Activated CD4-positive, alpha-beta memory T cell treated with anti-CD3 and anti-CD28 coated beads, Interleukin-2, amount 10 ng/mL, durations not matched to agents 7 days and 5 days (primary cell): ENCODE results near the gene CAMTA1. TPM values are rescaled to one million over a fixed set of nuclear protein-coding genes. Genes with fewer than 3 reads are reported as not detected.

Source experiments
- CTCF ChIA-PET: fragments of 350-600 bp; sonication (Branson Sonifier 250); formaldehyde crosslinking; loops from one replicate; lab custom pipeline; 2021; ENCODE audit warnings: antibody characterized with exemption, inconsistent platforms; lab: Charles Lee
- POLR2A ChIA-PET: fragments of 350-600 bp; sonication (Branson Sonifier 250); formaldehyde crosslinking; loops from one replicate; lab custom pipeline; 2021; ENCODE audit warnings: antibody characterized with exemption; lab: Charles Lee
- DNase-seq: peaks from one replicate; pipeline ENCODE4 v3.0.0-alpha.2; 2020
- H3K27ac Mint-ChIP-seq: one replicate; pipeline ENCODE4 v1.8.0; 2021; ENCODE audit warnings: mild to moderate bottlenecking, mixed read lengths
- H3K27me3 Mint-ChIP-seq: one replicate; pipeline ENCODE4 v1.8.0; 2021; ENCODE audit warnings: mixed read lengths
- H3K36me3 Mint-ChIP-seq: one replicate; pipeline ENCODE4 v1.8.0; 2021; ENCODE audit warnings: low read depth, mixed read lengths
- H3K4me1 Mint-ChIP-seq: one replicate; pipeline ENCODE4 v1.8.0; 2021; ENCODE audit warnings: mixed read lengths
- H3K4me3 Mint-ChIP-seq: one replicate; pipeline ENCODE4 v1.8.0; 2021; ENCODE audit warnings: mild to moderate bottlenecking, mixed read lengths
- H3K9me3 Mint-ChIP-seq: one replicate; pipeline ENCODE4 v1.8.0; 2021; ENCODE audit warnings: mixed read lengths
- total RNA-seq, 2 experiments: library from RNA; stranded (reverse); gene quantifications; one replicate each; pipeline ENCODE4 v1.2.3, GENCODE V29; 2021

Gene CAMTA1
- total RNA-seq, 2 experiments from 2014 or later = 43.0 to 47.3 TPM

DNA sequence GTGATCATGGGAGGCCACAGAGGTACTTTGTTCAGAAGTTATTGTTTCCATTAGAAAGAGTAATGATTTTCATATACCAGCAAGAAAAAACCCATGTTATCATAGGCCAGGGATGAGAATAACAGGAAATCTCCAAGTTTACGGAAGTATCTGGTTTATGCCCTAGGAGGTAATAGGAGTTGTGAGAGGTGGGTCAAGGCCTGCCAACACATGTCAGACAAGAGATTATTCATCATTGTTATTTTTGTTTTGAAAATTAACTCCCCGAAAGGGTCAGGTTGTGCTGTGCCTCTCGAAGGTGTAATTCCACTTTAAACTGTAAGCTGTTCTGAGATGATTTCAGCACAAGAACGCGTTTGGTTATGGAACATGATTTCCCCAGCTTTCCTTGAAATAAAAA is 218.4 kb downstream of the CAMTA1 start:
- Mint-ChIP-seq H3K4me1 (no peaks in the 10 kb centered on the region), H3K27me3 (peaks cover 7% of the 10 kb centered on the region), H3K36me3 (no peaks in the 10 kb centered on the region), H3K4me3 (no peak overlapping the region), H3K27ac (no peak overlapping the region), H3K9me3 (no peaks in the 10 kb centered on the region)
- DNase-seq = no peak
- ChIA-PET POLR2A (no interaction called here), CTCF (no interaction called here)

DNA sequence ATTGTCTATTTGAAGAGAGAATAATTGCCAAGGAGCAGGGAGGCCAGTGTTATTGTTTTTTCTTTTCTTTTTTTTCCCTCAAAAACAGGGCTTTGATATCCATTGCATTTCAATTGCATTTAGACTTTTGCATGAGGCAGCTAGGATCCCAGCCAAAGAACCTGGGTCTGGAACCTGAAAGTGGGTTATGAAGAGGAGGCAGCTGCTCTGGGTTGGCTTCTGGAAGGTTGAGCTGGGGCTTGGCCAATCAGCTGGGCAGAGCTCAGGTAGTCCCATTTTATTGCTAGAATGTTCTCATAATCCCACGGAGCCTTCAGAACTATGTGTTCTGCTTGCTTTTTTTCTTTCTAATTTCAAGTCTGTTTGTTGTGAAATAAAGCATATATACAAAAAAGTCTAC is 218.9 kb downstream of the CAMTA1 start:
- no peak for DNase-seq
- H3K4me1 Mint-ChIP-seq = no peaks in the 10 kb centered on the region
- peaks cover 5% of the 10 kb centered on the region for H3K27me3 Mint-ChIP-seq
- no peak overlapping the region for H3K27ac Mint-ChIP-seq
- H3K36me3 Mint-ChIP-seq = no peaks in the 10 kb centered on the region
- H3K9me3 Mint-ChIP-seq = no peaks in the 10 kb centered on the region
- ChIA-PET POLR2A (no interaction called here), CTCF (no interaction called here)
- H3K4me3 Mint-ChIP-seq = no peak overlapping the region

DNA sequence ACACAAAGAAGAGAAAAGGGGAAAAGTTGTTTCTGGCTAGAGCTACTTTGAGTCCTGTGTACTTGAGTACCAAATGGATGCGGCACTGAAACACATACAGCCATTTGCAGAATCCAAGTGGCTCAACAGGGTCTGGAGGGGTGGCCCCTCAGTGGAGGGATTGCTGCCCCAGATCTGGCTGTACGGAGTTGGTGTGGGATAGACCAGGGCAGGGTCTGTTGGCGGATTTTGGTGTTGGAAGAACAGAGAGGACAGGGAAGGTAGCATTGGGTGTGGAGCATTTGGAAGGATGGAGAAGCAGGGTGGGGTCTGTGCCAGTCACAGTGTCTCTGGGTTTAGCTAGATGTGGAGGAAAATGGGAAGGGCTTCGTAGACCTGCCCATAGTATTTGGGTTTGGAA is 220.5 kb downstream of the CAMTA1 start:
- no peak for DNase-seq
- Mint-ChIP-seq H3K36me3 (no peaks in the 10 kb centered on the region), H3K4me1 (no peaks in the 10 kb centered on the region), H3K4me3 (no peak overlapping the region), H3K9me3 (no peaks in the 10 kb centered on the region), H3K27ac (no peak overlapping the region), H3K27me3 (peaks cover 3% of the 10 kb centered on the region)
- CTCF ChIA-PET = no interaction called here
- POLR2A ChIA-PET = no interaction called here

DNA sequence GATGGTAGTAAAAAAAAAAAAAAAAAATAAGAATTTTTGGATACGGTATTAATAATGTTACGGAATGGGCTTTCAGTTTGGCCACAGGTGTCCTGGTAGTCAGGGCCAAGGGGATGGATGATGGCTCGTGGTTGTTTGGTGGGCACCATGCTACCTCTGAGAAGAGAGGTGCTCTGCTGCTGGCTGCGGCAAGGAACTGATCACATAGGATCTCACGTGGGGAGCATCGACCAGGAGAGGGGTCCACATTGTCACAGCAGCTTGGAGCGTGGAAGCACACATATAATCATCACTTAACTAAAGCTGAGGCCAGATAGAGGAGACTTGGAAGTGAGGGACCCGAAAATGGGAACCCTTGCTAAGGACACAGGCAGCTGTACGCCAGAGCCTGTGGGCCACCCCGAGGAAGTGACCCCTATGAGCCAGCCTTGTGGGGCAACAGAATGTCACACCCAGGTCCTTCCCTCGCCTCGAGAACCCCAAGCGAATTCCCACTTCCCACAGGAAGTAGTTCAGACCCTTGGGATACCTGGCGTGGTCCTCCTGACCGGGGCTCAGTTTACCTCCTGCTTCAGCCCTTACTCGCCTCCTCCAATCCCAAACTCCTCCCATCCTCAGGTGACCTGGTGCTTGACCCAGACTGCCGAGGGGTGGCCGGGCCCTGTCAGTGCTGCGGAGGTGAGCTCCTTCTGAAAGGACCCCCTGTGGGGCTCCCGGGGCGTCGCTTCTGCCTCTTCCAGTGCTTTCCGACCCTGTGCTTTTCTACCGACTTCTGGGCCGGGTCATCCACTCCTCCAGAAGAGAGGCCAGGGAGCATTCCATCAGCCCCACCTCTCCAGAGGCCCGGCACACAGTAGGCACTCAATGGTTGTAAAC is 222.0 kb downstream of the CAMTA1 start:
- H3K9me3 Mint-ChIP-seq = no peaks in the 10 kb centered on the region
- POLR2A ChIA-PET = no interaction called here

DNA sequence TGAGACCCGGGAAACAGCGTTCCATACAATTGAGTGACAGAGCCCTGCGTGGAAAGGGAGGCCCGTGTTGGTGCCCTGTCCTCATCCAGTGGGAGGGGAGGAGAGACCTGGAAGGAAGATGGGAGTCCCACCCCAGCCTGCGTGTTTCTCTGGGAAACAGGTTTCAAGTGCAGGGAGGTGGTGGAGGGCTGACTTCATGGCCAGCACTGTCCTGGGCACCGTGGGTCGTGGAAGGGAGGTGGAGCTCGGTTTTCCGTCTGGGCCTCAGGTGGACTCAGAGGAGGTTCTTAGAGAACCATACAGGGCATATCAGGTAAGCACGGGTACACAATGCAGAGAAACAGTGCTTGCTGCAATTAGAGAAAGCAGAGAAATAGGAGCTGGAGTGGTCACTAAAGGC is 222.6 kb downstream of the CAMTA1 start:
- no peaks in the 10 kb centered on the region for H3K9me3 Mint-ChIP-seq
- ChIA-PET CTCF (no interaction called here), POLR2A (no interaction called here)
- H3K36me3 Mint-ChIP-seq = no peaks in the 10 kb centered on the region
- no peak overlapping the region for H3K27ac Mint-ChIP-seq
- H3K4me3 Mint-ChIP-seq = no peak overlapping the region
- DNase-seq = no peak
- no peaks in the 10 kb centered on the region for H3K4me1 Mint-ChIP-seq
- peaks cover 3% of the 10 kb centered on the region for H3K27me3 Mint-ChIP-seq

More for the DNA sequence above, 222.0 kb downstream of the CAMTA1 start:
- Mint-ChIP-seq H3K27me3 (peaks cover 3% of the 10 kb centered on the region), H3K4me3 (no peak overlapping the region), H3K36me3 (no peaks in the 10 kb centered on the region), H3K27ac (no peak overlapping the region), H3K4me1 (no peaks in the 10 kb centered on the region)
- DNase-seq = no peak
- CTCF ChIA-PET = no interaction called here

DNA sequence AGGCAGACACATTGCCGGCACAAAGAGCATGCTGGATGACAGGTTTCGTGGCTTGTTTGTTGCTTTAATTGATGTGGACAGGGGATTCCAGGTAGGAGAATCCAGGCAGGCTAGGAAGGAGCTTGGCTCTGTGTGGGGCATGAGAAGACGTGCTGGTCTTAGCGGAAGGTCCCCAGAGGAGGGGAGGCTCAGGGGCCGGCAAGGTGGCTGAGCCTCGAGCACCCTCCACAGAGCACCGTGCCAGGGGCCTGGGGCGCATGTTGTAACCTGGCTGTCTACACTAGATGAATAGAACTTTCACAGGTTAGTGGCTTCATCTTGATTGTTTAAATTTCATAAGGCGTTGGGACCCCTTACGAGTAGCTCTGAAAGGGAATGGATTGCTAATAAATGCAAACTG is 223.1 kb downstream of the CAMTA1 start:
- Mint-ChIP-seq H3K4me1 (no peaks in the 10 kb centered on the region), H3K27me3 (peaks cover 3% of the 10 kb centered on the region), H3K36me3 (no peaks in the 10 kb centered on the region), H3K4me3 (no peak overlapping the region), H3K27ac (no peak overlapping the region), H3K9me3 (no peaks in the 10 kb centered on the region)
- ChIA-PET CTCF (no interaction called here), POLR2A (no interaction called here)
- no peak for DNase-seq

DNA sequence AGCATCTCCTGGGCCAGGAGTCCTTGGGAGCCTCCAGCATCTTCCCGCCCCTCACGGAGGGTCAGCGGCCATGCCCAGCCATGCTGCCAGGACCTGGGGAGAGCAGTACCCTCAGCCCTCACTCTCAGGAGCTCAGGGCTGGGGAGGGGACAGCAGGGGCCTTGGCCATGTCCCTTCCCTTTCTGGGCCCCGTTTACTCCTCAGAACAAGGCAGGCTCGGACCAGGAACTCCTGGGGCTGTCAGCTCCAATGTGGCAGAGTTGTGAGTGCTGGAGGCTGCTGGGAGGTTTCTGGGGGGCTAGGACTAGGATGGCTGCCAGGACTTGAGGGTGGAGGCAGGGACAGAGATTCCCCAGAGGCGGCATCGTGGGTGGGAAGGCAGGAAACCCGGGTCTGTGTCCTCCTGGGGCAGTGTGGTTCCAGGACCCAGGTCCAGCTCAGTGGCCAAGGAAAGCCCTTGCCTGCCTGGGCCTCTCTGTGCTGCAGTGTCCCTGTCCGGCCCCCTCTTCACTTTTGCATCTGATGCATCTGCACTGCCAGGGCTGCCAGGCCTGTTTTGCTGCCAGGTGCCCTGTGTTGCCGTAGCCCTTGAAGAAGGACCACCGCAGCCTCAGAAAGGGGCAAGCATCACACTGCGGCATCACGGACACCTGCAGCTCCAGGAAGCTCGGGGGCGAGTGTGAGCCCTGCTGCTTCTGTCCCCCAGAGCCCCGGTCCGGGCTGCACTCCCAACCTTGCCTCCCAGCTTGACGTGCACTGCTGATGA is 223.9 kb downstream of the CAMTA1 start:
- Mint-ChIP-seq H3K27me3 (no peaks in the 10 kb centered on the region), H3K9me3 (no peaks in the 10 kb centered on the region), H3K4me3 (no peak overlapping the region), H3K36me3 (no peaks in the 10 kb centered on the region), H3K27ac (no peak overlapping the region), H3K4me1 (no peaks in the 10 kb centered on the region)
- DNase-seq = no peak
- ChIA-PET CTCF (no interaction called here), POLR2A (no interaction called here)

DNA sequence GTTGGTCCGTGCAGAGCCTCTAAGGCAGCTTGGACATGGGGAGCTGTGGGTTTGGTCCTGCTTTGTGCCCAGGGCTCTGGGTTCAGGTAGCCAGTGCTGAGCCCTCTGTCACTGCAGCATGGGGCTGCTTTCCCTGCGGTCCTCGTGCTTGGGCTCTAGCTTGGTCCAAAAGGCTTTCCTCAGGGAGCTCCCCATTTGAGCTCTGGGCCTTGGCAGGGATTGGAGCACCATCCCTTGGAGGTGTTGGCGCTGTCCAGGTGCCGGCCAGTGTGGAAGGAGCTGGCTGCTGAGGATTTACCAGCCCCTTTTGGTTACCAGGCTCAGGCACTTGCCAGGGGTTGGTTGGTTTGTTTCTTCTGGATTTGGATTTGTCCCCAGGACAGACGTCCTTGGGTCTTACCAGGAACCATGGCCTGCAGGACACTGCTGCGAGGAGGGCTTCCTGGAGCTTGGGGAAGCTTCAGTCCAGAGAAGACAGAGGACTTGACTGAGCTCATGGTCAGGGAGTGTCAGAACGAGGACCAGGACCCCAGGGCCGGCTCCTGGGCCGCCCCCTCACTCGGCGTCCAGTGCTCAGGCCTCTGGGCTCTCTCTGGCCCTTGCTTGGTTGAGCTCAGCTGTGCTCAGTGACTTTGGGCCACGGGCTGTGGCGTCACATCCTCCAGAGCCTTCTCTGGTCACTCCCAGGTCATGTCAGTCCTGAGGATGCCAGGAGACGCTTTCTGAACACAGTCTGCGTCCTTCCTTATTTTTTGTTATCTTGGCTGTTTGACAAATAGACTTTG is 224.7 kb downstream of the CAMTA1 start:
- no peaks in the 10 kb centered on the region for H3K4me1 Mint-ChIP-seq
- H3K27ac Mint-ChIP-seq = no peak overlapping the region
- CTCF ChIA-PET = no interaction called here
- H3K36me3 Mint-ChIP-seq = no peaks in the 10 kb centered on the region
- no peaks in the 10 kb centered on the region for H3K27me3 Mint-ChIP-seq
- no peaks in the 10 kb centered on the region for H3K9me3 Mint-ChIP-seq
- POLR2A ChIA-PET = no interaction called here
- no peak for DNase-seq
- H3K4me3 Mint-ChIP-seq = no peak overlapping the region

DNA sequence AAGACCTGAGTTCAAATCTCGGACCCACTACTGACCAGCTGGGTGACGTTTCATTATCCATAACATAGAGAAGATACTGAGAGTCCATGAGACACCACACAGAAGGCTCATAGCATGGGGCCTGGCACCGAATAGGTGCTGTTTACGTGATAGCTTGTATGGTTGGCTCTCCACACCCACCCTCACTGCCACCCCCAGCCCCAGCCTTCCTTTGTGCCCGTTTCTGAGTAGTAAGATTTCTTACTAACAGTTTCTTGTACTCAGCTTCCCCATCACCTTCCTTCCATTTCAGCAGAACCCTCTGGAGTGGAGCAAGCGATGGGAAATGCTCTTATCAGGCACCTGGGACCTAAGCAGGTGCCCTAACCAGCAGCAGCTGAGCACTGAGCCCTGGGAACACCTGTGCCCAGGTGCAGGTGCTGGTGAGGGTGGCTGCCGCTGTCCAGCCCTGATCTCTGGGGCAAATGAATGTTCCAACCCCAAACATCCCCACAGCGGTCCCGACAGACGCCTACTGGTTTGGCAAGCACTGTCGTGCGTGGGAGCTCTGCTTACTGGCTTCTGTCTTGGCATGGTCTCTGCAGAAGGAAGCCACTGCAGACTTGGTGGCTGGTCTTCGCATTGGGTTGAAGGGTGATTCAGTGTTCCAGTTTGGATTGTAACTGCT is 225.4 kb downstream of the CAMTA1 start:
- no peak for DNase-seq
- H3K9me3 Mint-ChIP-seq = no peaks in the 10 kb centered on the region
- H3K4me1 Mint-ChIP-seq = no peaks in the 10 kb centered on the region
- H3K4me3 Mint-ChIP-seq = no peak overlapping the region
- POLR2A ChIA-PET = no interaction called here
- CTCF ChIA-PET = interaction anchor here (0.8 kb wide), 1 partner anchor 60 kb away, joined by 3 read pairs; no protein-coding TSS in a partner anchor
- H3K36me3 Mint-ChIP-seq = no peaks in the 10 kb centered on the region
- H3K27me3 Mint-ChIP-seq = no peaks in the 10 kb centered on the region
- no peak overlapping the region for H3K27ac Mint-ChIP-seq

DNA sequence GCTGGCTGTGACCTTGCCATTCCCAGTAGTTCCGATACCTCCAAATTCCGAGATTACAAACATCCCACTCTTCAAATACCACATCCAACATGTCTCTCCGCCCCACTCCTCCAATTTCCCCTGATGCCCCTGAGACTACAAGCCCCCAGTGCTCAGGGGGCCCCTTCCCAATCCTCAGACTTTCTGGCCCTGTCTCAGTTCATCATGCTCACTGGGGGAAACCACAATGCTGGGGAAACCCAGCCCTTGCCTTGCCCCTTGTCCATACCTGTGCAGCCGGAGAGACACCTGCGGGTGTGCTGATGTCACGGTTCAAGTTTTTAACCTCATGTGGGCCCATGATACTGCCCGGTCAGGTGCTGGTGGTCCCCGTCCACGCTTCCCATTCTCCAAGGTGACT is 226.6 kb downstream of the CAMTA1 start:
- POLR2A ChIA-PET = no interaction called here

DNA sequence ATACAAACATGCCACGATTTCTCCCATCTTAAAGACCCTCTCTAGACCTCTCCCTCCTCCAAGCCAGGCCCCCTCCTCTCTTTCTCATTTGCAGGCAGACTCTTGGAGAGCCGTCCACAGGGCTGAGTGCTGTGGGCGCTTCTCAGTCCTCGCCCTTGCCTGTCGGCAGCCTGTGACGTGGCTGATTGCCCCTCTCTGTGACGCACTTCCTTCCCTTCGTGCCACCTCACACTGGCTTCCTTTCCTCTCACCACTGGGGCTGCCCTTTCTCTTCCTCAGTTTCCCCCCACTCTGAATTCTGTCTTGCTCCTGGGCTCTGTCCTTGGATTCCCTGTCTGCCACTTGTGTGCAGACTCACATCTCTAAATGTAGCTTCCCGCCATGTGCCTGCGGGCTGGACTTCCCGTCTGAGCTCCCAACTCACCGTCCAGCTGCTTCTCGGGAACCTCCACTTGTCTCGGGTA is 227.2 kb downstream of the CAMTA1 start:
- H3K27me3 Mint-ChIP-seq = no peaks in the 10 kb centered on the region
- H3K9me3 Mint-ChIP-seq = no peaks in the 10 kb centered on the region
- H3K36me3 Mint-ChIP-seq = no peaks in the 10 kb centered on the region
- H3K4me1 Mint-ChIP-seq = no peaks in the 10 kb centered on the region
- no peak for DNase-seq
- POLR2A ChIA-PET = no interaction called here
- H3K27ac Mint-ChIP-seq = no peak overlapping the region
- no peak overlapping the region for H3K4me3 Mint-ChIP-seq
- CTCF ChIA-PET = no interaction called here

More for the DNA sequence above, 226.6 kb downstream of the CAMTA1 start:
- Mint-ChIP-seq H3K4me3 (no peak overlapping the region), H3K27me3 (no peaks in the 10 kb centered on the region), H3K27ac (no peak overlapping the region), H3K9me3 (no peaks in the 10 kb centered on the region), H3K4me1 (no peaks in the 10 kb centered on the region), H3K36me3 (no peaks in the 10 kb centered on the region)
- no peak for DNase-seq
- CTCF ChIA-PET = no interaction called here

DNA sequence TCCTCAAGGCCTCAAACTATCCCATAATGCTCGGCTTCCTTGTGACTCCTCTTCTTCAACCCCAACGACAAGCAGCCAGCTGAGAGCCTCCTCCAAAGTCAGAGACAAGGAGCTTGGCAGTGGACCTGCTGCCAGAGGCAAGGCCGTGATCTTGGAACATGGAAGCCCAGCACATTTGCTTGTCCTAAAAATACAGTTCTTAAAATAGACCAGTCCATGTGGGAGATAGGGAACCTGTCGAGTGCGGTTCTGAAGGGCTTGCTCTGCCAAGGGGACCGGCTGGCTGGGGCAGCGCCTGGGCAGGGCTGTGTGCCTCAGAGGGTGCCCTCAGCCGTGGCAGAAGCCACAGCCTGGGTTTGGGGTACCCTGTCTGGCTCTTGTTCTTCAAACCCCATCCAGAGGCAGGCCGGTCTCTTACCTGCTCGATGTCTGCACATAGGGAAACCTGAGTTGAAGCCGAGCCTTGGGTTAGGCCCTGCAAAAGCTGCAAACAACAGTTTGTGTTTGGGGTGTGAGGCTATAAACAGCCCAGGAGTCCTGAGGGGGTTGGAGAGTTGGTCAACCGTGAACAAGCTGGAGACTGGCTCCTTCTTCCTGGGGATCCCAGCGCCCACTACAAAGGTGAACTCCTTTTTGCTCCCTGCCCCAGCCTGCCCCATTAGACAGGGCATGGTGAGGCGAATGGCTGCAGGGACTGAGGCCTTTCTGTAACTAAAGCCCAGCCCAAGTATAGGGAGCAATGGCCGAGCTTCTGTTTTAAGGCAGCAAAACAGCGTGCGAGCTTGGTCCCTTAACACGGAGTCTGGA is 228.8 kb downstream of the CAMTA1 start:
- Mint-ChIP-seq H3K4me3 (no peak overlapping the region), H3K27ac (no peak overlapping the region), H3K9me3 (no peaks in the 10 kb centered on the region), H3K4me1 (no peaks in the 10 kb centered on the region), H3K27me3 (no peaks in the 10 kb centered on the region), H3K36me3 (no peaks in the 10 kb centered on the region)
- no peak for DNase-seq
- CTCF ChIA-PET = interaction anchor here (0.6 kb wide), 1 partner anchor 56 kb away, joined by 3 read pairs; no protein-coding TSS in a partner anchor
- POLR2A ChIA-PET = no interaction called here
